GM18907 (cell line): ENCODE measurements around the gene CTBS.

Experiments
- ATAC-seq: cut with Tn5 transposase; IDR thresholded peaks from one replicate; pipeline ENCODE4 v1.9.1; 2021; ENCODE audit warnings: mild to moderate bottlenecking, moderate library complexity; ENCODE audit not compliant: unreplicated experiment

The CTBS gene

DNA sequence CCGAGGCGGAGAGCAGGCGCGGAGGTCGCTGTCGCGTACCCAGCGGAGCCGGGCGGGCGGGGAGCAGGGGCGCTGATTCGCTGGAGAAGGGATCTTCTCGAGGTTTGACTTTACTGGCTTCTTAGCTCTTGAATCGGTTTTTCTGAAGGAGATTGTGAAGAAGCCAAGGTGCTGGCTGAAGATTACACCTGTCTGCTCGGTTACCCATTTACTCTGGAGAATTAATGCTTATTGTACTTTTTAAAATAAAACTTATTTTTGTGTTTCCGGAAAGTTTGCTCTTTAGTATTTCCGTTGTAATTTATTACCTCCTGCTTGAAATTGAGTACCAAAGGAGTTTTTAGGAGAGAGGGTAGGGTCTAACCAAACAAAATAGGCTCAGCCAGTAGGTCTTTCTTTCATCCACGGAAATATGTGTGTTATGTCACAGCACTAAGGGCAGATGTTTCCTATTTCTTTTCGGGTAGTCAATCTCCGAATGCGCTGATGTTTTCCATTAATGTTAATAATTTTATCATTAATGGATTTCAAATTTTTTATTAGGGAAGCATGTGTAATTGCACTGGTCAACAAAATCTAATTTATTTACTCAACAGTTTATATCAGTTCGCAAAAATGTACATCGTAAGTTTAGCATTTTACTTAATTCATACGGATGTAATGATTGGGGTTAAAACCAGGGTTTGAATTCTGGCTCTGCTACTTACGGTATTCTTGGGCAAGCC, 67.3 kb downstream of the CTBS start:
- ATAC-seq, result no peak

- peak; percentile 90 for ATAC-seq
These were observed 68.1 kb downstream of the CTBS start, which contains the start of the genes GNG5 and SPATA1 for GRCh38 chr1:84506002-84506728. TSS of gene GNG5 (minus strand) at chr1:84506581. CDS start at chr1:84506091, 490 bp downstream. TSS of gene SPATA1 (plus strand) at chr1:84506386. CDS start at chr1:84516360, 9,974 bp downstream.

- ATAC-seq, result peak; percentile 45
These were observed 68.7 kb downstream of the CTBS start for GRCh38 chr1:84505493-84506001.

GRCh38 chr1:84504580-84505492, 69.4 kb downstream of the CTBS start:
- ATAC-seq, result no peak

DNA sequence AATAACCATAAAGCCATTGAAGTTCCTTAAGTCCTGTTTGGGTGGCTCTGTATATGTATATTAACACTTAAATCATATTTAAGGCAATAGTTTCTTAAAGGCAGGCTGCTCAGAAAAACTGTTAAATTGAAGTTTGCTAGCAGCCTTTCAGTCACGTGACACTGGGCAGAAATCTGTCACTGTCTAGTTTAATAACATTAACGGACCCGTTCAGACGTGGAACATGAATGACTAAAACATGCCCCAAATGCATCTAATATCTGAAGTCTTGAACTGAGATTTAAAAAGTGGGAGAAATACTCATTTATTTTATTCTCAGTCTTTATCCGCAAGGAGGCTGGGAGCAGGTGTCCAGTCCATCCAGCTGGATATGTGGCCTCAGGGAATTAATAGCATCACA, 71.3 kb downstream of the CTBS start:
- ATAC-seq, result no peak
